ENCODE results near the gene MEI1.
A peak's percentile ranks its signal among the peaks of the same experiment; 100 is the strongest.
"Not testable (repeated sequence)": the region's sequence is repeated elsewhere in the genome, so short reads cannot be mapped to it uniquely, and the experiment has no call there.

MEI1 gene, protein sequence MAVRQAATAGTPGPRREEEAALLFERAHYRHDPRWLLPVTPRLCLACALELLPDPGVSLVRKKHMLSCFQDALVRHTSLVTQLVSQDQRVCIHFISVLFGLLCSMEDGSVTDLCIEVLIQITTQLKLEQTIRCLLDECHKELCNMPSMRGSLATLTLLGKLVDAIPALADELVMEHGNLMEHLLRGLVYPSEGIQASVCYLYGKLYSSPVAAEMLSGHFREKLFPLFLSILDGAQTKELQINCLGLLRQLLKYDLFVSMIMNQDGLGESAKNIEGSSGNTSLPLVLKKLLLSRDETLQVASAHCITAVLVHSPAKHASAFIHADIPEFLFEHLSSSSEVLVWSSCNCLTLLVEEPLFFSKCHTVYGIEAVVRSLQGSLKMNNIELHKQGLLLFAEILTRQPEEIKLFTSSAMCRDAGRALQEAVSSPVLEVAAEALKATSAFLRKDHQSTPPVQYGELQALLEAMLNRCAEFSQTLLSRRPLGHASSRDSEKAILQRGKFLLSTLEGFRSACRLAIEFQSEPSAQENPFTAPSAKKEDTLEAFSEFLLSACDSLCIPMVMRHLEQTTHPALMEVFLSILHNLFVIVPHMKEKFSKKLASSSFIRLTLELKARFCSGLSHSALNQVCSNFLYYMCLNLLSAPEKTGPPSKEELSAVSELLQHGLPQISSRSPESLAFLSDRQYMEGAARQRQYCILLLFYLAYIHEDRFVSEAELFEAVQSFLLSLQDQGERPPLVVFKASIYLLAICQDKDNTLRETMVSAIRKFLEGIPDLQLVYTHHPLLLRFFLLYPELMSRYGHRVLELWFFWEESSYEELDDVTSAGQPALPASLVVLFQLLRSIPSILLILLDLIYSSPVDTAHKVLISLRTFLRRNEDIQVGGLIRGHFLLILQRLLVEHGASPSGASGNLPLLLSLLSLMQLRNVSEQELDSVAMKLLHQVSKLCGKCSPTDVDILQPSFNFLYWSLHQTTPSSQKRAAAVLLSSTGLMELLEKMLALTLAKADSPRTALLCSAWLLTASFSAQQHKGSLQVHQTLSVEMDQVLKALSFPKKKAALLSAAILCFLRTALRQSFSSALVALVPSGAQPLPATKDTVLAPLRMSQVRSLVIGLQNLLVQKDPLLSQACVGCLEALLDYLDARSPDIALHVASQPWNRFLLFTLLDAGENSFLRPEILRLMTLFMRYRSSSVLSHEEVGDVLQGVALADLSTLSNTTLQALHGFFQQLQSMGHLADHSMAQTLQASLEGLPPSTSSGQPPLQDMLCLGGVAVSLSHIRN

DNA sequence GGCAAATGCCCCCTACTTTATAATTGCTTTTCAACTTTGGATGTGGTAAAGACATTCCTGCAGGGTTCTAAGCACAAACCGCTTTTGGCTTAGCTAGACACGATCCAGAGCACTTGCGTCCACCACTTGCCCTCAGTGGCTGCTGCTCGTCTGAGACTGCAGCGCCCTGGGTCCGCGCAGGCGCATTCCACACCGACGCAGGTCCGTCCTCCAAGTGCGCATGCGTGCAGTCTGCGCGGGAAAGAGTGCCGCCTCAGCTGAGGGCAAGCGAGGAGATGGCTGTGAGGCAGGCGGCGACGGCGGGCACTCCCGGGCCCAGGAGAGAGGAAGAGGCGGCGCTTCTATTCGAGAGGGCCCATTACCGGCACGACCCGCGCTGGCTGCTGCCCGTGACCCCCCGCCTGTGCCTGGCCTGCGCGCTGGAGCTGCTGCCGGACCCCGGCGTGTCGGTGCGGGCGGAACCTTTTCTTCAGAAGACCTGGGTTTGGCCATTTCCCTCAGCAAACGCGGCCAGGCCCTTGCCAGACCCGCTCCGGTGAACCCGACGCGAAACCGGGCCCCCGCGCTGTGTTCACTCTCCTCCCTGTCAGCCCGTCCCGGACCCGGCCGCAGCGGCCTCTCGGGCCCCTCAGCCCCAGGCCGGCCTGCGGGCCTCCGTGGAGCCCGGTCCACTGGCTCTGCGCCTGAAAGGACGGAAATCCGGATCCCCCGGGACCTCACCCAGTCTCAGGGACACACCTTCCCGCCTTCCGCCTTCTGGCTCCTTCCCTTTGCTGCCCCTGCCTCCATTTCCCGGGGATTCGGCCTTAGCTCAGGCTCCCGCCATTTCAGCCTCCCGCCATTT is at the start of gene MEI1:
MEI1 (plus strand) TSS at position 240 of the 844 bp plus-strand sequence; CDS start at position 276, 36 bp downstream.
- peak; percentile 96 for DNase-seq (ENCODE audit: low spot score)

DNA sequence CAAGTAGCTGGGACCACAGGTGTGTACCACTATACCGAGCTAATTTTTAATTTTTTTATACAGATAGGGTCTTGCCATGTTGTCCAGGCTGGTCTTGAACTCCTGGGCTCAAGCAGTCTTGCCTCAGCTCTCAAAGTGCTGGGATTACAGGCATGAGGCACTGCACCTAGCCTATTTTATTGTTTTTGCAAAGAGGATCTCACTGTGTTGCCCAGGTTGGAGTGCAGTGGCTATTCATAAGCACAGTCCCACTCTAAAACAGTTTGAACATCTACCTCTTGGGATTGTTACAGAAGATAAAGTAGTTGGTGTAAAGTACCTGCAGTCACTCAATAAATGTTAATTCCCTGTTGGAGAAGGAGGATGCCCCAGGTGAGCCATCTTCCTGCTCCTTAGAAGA is 49.1 kb upstream of the MEI1 start:
- DNase-seq (ENCODE audit: low spot score), result no peak

DNA sequence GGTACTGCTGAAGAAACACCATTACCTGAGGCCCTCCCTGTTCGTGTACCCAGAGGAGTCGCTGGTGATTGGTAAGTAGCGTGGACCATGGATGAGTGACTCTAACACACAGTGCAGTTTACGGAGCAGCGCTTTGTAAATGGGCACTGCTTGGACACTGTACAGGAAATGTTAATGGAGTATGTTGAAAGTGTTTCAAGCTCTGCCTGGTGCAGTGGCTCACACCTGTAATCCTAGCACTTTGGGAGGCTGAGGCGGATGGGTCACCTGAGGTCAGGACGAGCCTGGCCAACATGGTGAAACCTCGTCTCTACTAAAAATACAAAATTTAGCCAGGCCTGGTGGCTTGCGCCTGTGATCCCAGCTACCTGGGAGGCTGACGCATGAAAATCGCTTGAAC is 48.5 kb upstream of the MEI1 start:
- no peak for DNase-seq (ENCODE audit: low spot score)

DNA sequence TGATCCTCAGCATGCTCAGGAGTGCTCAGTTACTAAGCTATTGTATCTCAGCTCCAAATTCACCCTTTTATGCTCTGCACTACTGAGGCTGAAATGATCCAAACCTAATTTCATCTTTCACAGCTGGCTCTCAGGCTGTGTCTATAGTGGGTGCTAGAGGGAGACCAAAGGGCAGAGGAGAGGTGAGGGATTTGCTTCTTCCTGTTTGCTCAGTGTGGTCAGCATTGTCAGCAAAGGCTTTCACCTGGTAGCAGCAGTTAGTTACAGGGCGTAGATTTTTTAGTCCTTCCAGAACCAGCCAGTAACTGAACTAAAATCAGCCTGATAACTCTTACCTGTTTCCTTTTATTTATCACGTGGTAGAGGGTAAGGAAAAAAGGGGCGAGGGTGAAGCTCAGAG is 45.0 kb upstream of the MEI1 start:
- no peak for DNase-seq (ENCODE audit: low spot score)

DNA sequence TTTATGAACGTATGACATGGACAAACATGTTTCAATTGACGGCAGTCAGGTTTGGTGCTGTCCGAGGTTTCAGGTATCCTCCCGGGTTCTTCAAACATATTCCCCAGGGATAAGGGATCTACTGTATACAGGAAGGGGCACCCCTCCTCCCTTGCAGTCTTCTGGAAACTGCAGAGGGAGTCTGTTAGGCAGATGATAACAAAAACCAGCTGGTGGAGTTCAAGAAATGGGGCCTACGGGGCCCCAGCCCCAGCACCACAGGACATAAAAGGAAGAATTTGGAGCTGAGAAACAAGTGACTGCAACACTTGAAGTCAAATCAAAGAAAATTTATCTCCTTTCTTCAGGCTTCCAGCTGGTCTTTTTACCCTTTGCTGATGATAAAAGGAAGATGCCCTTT is 42.7 kb upstream of the MEI1 start:
- no peak for DNase-seq (ENCODE audit: low spot score)

DNA sequence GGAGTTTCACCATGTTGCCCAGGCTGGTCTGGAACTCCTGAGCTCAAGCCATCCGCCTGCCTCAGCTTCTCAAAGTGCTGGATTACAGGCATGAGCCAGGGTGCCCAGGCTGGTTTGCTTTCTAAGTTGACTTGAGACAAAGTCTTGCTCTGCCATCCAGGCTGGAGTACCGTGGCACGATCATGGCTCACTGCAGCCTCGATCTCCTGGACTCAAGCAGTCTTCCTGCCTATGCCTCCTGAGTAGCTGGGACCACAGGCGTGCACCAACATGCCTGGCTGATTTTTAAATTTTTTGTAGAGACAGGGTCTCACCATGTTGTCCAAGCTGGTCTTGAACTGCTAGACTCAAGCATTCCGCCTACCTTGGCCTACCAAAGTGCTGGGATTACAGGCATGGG is 41.6 kb upstream of the MEI1 start:
- no peak for DNase-seq (ENCODE audit: low spot score)

DNA sequence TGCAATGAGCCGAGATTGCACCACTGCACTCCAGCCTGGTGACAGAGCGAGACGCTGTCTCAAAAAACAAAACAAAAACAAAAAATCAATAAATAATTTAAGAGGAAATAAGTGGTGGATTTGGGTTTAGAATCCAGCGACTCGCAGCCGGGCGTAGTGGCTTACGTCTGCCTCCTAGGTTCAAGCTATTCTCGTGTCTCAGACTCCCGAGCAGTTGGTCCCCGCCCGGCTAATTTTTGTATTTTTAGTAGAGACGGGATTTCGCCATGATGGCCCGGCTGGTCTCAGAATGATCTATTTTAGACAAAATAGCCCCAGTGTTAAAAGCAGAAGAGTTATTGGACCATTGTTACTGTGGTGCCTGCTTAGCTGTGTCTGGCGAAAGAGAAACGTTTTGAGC is 40.4 kb upstream of the MEI1 start:
- no peak for DNase-seq (ENCODE audit: low spot score)

DNA sequence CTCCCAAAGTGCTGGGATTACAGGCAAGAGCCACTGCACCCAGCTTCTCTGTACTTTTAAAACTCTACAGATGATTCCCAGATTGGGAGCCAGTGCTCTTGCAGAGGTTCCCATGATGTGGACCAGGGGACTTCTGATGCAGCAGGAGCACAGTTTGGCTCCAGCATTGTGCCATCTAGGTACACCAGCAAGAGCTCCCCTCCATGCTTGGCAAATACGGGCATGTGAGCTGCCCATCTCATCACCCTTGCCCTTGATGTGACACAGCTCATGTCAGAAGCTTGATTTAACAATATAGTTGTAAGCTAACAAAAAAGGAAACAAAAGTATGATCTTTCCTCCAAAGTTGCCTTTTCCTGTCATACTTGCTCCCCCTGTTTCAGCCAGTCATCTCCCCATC is 39.4 kb upstream of the MEI1 start:
- no peak for DNase-seq (ENCODE audit: low spot score)

DNA sequence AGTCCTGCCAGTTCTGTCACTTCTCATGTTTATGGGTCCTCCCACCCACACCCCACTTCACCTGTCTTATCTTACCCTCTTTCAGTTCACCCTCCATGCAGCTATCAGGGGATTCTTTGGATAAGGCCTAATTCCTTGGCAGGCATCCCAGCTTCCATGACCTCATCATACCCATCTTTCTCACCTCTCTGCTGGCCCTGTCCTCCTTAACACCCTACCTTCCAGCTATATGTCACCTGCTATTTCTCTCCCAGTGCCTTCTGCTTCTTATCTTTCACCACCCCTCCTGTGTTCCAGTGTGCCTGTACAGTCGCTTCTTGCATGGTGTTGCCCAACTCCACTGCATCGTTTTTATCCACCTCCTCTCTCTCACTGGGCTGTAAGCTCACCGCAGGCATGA is 38.9 kb upstream of the MEI1 start:
- DNase-seq (ENCODE audit: low spot score), result no peak

DNA sequence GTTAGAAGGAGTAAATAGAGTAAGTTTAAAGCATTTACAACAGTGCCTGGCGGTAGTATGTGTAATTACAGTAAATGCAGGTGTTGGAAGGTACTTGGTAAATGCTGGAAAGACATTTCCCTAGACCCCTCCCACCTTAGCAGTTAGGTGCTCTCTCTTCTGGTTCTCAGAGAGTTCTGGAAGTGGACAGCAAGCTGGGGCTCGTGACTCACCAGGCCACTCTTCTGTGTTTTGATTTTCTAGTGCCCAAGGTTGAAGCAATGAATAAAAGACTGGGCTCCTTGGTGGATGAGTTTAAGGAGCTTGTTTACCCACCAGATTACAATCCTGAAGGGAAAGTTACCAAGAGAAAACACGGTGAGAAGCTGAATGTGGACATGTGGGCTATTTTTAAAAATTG is 38.2 kb upstream of the MEI1 start:
- no peak for DNase-seq (ENCODE audit: low spot score)

DNA sequence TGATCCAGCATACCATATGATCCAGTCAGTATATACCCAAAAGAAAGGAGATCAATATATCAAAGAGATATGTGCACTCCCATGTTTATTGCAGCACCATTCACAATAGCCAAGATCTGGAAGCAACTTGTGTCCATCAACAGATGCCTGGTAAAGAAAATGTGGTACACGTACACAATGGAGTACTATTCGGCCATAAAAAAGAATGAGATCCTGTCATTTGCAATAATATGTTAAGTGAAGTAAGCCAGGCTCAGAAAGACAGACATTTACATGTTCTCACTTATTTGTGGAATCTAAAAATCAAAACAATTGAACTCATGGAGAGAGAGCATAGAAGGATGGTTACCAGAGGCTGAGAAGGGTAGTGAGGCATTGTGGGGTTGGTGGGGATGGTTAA is 37.6 kb upstream of the MEI1 start:
- no peak for DNase-seq (ENCODE audit: low spot score)

DNA sequence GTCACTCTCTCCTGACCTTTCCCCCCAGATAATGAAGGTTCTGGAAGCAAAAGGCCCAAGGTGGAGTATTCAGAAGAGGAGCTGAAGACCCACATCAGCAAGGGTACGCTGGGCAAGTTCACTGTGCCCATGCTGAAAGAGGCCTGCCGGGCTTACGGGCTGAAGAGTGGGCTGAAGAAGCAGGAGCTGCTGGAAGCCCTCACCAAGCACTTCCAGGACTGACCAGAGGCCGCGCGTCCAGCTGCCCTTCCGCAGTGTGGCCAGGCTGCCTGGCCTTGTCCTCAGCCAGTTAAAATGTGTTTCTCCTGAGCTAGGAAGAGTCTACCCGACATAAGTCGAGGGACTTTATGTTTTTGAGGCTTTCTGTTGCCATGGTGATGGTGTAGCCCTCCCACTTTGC is 35.7 kb upstream of the MEI1 start:
- DNase-seq (ENCODE audit: low spot score), result not testable (repeated sequence)

DNA sequence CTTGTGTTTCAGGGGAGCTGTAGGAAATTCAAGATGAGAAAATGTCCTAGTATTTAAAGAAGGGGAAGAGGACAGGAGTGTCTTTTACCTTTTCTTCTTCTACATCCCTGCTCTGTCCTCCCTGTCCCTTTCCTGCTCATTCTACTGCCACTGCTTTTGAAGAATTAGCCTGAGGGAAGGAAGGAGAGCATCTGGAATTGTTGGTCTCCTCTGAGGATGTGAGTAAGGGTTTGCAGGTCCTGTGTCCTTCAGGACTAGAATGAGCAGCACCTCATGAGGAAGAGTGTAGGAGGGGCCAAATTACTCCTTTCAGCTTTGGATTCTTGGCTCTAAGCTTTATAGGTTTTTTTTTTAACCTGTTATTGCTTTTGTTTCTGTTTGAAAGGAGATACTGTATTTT is 34.8 kb upstream of the MEI1 start:
- DNase-seq (ENCODE audit: low spot score), result no peak

DNA sequence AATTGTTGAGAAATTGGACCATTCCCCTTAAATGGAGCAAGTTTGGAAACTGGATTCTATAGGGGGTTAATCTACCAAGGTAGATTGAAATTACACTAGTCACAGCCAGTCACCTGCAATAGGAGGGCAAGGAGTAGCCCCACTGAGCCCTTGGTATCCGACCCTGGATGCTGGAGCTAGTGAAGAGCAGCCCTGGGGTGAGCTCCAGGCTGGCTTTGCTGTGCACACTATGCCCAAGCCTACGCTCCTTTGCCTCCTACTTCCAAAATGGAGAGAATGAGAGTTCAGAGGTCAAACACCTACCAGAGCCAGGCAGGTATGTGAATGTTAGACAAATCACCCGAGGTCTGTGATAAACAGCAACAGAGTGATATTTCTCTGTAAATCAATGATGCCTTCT is 34.4 kb upstream of the MEI1 start:
- no peak for DNase-seq (ENCODE audit: low spot score)

DNA sequence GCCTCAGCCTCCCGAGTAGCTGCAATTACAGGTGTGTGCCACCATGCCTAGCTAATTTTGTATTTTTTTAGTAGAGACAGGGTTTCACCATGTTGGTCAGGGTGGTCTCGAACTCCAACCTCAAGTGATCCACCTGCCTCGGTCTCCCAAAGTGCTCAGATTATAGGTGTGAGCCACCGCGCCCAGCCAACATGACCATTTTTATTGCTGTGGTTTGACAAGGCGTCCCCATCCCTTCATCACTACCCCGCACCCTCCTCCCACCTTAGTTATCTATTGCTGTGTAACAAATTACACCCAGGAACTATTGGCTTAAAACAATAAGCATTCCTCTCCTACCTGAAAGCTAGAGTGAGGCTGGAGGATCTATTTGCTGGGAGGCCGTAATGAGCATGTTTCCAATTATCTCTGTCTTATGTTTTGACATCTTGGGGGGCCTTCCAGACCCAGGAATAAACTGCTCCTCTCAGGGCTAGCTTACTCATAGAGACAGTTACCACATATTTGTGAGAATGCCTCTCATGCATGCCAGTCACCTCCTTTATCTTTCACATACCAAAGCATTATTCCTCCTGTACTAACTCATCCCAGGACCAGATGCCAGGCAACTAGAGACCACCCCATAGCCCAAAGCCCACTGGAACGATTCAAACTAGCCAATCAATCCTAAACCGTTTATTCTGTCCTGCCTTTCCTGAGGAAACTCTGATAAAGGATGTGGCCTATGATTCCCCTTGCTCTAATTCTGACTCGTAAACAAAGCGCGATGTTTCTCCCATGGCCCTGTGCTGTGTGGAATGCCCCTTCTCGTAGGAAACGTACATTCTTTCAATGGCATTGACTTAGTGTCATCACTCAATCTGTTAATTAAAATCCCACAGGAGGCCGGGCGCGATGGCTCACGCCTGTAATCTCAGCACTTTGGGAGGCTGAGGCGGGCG is 30.1 kb upstream of the MEI1 start:
- DNase-seq (ENCODE audit: low spot score), result peak; percentile 55

DNA sequence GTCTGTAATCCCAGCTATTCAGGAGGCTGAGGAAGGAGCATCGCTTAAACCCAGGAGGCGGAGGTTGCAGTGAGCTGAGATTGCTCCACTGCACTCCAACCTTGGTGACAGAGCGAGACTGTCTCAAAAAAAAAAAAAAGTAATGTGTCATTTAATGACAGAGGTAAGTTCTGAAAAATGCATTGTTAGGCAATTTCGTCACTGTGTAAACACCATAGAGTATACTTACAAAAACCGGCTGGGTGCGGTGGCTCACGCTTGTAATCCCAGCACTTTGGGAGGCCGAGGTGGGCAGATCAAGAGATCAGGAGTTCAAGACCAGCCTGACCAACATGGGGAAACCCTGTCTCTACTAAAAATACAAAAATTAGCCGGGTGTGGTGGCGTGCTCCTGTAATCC is 27.2 kb upstream of the MEI1 start:
- DNase-seq (ENCODE audit: low spot score), result not testable (repeated sequence)

DNA sequence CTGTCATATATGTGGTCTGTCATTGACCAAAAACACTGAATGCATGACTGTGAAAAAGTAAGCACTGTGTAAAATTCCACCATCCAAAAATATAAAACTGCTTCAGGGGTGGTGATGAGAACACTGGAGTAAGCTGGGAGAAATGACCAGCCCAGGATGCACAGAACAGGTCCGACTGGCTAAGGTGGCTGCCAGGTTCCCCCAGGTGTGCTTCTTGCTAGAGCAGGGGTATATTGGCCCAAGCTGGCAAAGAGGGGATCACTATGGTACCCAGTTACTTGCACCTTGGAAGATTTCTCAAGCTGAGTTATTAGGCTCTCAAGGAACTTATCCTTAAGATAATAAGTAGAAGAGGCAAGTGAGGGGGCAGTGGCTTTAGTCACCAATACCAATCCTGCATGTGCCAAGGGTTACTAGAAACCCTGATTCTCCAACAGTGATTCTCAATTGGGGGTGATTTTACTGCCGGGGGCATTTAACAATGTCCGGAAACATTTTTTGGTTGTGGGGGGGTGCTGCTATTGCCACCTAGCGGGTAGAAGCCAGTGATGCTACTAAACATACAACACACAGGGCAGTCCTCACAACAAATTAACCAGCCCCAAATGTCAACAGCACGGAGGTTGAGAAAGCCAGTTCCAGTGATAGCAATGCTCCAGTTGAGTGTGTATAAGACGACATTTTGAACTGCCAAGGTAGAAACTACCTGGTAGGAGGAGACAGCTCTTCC is 26.4 kb upstream of the MEI1 start:
- no peak for DNase-seq (ENCODE audit: low spot score)

DNA sequence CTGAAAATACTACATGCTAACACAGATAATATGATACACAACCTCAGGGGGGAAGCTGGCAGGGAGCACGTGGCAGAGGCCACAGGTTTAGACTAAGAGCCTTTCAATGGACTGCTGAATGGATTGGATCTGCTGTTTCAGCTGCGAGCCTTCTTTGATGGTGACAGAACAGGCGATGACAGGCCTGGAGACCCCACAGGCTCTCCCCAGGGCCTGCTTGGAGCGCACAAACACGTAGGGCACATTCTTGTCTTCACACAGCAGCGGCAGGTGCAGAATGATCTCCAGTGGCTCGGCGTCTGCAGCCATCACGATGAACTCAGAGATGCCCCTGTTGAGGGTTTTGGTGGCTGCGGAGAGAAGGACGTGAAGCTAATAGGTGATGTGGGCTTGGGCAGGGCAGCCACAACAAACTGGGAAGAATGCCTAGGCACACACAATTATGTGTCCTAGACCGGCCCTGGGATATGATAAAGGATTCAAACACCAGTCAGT is 24.4 kb upstream of the MEI1 start:
- no peak for DNase-seq (ENCODE audit: low spot score)

DNA sequence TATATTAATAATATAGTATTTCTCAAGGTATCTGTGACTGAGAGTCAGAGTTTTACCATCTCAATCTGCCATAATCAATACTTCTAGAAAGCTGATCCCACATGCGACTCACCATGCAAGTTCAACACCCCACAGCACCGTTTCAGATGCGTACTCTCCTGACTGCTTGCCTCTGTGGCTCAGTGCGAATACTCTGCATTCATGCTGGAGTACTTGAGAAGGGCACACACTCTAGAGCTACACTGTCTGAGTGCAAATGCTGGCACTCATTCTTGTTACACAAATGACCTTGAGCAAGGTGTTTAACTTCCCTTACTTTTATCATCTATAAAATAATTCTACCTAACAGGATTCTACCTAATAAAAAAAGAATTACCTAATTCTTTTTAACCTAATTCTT is 23.2 kb upstream of the MEI1 start:
- no peak for DNase-seq (ENCODE audit: low spot score)

DNA sequence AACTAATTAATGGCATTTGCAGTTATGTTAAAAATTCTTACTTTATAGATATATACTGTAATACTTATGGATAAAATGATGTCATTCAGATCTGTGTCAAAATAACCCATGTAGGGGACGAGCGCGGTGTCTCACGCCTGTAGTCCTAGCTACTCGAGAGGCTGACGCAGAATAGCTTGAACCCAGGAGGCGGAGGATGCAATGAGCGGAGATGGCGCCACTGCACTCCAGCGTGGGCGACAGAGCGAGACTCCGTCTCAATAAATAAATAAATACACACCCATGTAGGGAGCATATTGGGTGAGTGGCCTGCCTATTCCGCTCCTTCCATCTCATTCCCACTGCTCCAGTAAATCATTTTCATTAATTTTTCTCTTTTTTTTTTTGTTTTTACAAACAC is 17.7 kb upstream of the MEI1 start:
- no peak for DNase-seq (ENCODE audit: low spot score)

All from AG08396 (cell line).